Liver (tissue), 3 donors: ENCODE results near the gene FAM13C.

ENCODE experiments used
- ATF3 ChIP-seq: IDR thresholded peaks from 2 replicates; pipeline ENCODE4 v1.6.1; 2016; ENCODE audit warnings: antibody characterized with exemption
- MAX ChIP-seq: IDR thresholded peaks from 2 replicates; pipeline ENCODE4 v1.6.1; 2016; ENCODE audit warnings: antibody characterized with exemption
- TF ChIP-seq, protein P1 (sequence below): fragments of 150-350 bp; IDR thresholded peaks from 2 replicates; pipeline ENCODE4 v1.5.1; 2017; ENCODE audit warnings: improper control_type of control experiment, low read depth, low read length; ENCODE audit not compliant: missing input control
- donor health status: healthy.
- donor health status: healthy.

DNA sequence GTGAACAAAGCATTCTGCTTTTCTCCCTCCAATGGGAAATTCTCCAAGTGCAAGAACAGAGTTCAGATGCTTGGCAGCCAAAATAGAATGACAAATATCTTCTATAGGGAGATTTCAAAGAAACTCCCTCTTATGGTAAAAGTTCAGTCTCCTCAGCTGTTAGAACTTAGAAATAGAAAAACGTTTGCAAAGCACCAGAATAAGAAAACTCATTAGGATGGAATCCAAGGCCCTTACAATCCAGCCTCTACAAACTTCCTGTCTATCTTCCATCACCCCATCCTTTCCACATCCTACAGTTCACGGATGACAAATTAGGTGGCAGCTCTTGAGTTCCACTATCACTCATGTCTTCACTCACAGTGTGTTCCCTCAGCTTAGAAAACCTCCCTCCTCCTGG lies 25.7 kb downstream of the FAM13C start:
- no peak for TF ChIP-seq MAX
- no peak for TF ChIP-seq ATF3
- TF ChIP-seq, protein P1, sequence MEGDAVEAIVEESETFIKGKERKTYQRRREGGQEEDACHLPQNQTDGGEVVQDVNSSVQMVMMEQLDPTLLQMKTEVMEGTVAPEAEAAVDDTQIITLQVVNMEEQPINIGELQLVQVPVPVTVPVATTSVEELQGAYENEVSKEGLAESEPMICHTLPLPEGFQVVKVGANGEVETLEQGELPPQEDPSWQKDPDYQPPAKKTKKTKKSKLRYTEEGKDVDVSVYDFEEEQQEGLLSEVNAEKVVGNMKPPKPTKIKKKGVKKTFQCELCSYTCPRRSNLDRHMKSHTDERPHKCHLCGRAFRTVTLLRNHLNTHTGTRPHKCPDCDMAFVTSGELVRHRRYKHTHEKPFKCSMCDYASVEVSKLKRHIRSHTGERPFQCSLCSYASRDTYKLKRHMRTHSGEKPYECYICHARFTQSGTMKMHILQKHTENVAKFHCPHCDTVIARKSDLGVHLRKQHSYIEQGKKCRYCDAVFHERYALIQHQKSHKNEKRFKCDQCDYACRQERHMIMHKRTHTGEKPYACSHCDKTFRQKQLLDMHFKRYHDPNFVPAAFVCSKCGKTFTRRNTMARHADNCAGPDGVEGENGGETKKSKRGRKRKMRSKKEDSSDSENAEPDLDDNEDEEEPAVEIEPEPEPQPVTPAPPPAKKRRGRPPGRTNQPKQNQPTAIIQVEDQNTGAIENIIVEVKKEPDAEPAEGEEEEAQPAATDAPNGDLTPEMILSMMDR = no peak
